CD4-positive, alpha-beta T cell treated with Interleukin-6 for 4 hours (primary cell): ENCODE measurements around the gene CIPC.

ENCODE experiments used
- DNase-seq: peaks from one replicate; pipeline ENCODE4 v3.0.0-alpha.2; 2020; ENCODE audit warnings: mixed read lengths

The CIPC gene

DNA sequence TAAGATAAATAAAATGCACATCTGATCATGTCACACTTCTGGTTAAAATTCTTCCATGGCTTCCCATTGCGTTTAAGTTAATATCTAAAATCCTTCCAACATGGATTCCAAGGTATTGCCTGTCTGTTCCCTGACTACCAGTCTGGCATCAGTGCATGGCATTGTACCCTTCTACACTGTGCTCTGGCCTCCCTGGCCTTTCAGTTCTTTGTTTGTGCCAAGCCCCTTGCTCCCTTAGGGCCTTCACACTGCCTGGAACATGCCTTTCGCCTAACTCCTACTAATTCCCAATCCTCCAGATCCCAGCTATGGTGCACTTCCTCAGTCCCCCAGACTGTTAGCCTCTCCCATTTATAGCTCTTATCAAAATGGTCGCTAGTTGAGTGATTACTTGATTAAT lies 6.3 kb downstream of the CIPC start:
- no peak for DNase-seq

DNA sequence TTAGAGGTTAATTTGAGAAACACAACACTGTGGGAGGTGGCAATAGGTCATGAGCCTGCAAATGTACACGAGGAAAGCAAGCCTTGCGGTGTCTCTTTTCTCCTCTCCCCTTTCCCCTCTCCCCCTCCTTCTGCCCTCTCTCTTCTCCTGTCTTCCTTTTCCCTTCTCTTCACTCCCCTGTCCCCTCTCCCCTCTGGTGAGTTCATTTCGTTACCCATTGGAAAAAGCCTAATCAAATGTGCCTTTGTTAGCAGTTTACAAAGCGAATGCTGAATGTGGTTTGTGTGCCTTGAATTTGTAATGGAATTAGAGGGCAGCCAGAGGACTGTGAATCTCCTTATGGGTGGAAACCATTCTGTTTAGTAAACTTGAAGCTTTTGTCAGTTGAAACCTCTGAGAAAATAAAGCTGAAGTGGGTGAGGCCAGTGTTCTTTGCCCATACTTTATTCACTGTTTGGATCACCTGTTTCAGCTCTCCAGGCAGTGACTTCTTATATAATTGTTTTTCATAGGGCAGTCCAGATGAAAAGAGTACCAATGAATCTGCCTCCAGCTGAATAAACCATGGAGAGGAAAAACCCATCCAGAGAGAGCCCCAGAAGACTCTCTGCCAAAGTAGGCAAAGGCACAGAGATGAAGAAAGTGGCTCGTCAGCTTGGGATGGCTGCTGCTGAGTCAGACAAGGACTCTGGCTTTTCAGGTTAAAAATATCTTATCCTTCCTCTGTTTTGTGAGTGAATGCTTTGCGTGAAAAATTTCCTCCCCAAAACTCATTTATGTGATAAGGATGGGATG lies 7.3 kb downstream of the CIPC start:
- no peak for DNase-seq

DNA sequence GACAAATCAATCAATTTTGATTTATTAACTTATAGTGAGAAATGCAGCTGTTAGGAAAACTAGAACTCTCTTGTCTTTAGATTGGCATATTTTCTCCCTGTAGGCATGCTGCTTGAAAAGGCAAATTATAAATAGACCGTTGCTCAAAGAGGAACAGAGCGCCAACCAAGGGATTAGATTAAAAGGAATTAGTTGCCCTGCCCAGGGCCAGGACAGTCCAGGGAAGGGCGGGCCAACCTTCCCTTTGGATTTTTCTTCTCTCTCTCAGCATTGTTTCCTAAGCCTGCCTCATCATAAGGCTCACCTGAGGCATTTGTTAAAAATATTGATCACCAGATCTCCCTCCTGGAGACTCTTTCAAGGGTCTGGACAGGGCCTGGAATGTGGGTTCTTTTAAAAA lies 8.6 kb downstream of the CIPC start:
- no peak for DNase-seq

DNA sequence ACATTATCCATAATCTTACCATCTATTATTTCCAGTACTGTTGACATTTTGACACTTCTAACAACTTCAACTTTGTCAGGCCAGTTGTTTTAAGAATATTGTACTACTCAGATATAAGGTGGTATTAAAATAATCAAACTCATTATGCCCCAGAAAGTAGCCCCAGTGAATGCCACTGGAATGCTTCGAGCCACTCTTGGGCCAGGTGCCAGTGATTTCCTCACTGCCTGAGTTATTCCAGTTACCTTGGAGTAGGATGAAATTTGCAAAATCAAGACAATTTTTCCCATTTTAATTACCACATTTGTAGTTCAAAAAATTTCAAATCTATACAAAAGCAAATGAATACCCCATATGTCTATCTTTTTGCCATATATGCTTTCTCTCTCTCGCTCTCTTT lies 9.2 kb downstream of the CIPC start:
- no peak for DNase-seq

DNA sequence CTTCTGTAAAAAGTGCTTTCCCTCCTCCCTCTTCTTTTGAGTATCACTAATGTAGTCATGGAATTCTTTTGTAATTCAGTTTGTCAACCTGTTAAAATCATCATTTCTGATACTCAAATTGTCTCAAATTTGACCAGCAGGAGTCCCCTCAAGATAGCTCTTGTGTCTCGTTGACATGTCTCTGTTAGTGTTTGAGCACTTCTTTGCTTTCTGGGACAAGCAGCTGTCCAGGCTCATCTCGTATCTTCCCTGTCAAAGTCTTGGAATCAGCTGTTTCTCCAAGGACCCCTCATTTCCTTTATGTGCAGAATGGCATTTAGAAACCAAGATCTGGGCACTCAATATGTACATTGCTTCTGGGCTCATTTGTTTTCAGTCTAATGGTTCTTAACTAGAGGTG lies 10.7 kb downstream of the CIPC start:
- DNase-seq = no peak

DNA sequence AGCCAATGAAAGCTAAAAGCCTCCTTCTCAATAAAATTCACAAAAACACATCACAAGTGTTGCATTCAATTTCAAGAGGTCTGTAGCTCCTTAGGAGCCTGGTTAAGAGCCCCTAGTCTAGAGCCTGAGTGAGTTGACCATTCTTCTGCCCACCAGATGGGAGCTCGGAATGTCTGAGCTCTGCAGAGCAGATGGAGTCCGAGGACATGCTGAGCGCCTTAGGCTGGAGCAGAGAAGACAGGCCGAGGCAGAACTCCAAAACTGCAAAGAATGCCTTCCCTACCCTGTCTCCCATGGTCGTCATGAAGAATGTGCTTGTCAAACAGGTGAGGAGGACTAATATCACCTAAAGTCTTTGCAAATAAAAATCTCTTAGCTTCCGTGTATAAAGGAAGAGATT lies 11.6 kb downstream of the CIPC start:
- DNase-seq = no peak

DNA sequence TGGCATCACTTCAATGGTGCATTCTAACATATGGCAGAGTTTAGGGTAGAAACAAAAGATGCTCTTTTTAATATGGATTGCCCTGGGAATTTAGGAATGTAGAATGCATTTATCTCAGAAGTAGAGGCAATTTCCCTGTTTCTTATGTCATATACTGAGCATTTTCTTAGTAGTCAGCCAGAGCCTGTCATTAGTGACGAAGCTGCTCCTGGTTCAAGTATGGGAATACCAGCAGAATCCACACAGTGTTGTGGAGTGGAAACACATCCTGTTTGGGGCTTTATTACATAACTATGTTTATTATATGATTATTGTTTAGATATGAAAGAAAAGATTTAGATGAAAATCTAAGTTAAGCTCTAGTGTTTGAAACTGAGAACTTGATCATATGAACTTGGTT lies 12.2 kb downstream of the CIPC start:
- DNase-seq = no peak

DNA sequence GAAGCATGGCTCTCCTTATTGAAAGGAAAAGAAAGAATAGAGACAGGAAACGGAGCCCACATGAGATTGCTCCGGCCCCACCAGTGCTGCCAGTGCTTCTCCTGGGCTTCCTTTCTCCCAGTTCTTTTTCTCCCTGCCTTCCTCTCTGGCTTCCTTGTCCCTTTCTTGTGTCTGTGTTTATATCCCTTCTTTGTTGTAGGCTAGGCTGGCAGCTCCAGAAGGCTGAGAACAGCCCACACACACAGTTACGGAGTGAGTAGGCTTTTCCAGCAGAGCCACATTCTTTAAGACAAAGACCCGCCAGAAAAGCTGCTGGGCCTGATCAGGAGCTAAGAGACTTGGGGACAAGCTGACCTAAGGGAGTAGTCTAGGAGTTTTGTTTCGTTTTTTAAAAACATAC lies 13.0 kb downstream of the CIPC start:
- no peak for DNase-seq

DNA sequence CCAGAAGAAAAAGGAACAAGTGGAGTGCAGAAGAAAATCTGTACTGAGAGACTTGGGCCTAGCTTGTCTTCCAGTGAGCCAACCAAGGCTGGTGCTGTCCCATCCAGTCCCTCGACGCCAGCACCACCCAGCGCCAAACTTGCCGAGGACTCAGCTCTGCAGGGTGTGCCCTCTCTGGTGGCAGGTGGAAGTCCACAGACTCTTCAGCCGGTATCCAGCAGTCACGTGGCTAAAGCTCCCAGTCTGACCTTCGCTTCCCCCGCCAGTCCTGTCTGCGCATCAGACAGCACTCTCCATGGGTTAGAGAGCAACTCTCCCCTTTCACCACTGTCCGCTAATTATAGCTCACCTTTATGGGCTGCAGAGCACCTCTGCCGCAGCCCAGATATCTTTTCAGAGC lies 15.6 kb downstream of the CIPC start:
- DNase-seq = no peak

DNA sequence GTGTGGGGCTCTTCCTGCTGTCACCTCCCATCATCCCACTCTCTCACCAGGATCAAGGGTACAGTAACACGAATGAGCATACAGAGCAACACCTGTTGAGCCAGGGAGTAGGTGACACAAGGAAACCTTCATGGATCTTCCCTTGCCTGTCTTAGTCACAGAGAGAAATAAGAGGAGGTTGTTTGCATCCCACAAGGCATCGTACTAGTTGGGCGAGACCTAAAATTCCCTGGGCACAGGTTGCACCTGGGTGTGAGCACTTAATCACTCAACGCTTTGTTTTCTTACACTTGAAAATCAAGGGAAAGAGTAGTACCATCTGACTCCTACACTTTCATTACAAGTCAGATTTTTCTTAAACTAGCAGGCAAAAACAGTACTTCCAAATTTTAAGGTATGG lies 16.6 kb downstream of the CIPC start:
- no peak for DNase-seq

DNA sequence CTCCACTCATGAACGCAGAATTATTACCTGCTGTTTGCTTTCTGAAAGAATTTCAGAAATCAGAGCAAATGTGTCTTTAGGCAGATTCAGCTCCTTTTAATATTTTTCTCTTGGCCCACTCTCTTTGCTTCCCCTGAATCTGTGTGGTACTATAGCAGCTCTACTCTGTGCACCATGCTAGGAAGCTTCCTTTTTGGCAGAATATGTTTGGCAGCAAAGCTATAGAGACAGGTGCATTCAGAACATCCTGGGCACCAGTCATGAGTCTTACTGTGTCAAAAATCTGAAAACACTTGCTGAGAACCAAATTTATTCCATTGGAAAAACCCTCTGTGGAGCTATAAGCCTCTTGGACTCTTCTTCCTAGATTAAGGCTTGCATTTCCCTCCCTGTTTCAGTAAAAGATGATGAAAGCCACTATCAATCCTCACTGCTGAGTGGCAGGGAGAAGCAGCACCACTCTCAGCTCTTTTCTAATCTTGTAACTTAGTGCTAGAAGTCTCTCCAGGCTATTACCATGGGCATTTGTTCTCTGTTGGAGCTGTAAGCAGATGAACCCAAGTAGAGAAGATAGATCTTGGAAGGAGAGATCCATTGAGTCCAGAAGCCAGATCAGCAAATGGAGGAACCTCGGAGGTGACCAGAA lies 18.2 kb downstream of the CIPC start:
- DNase-seq = no peak

DNA sequence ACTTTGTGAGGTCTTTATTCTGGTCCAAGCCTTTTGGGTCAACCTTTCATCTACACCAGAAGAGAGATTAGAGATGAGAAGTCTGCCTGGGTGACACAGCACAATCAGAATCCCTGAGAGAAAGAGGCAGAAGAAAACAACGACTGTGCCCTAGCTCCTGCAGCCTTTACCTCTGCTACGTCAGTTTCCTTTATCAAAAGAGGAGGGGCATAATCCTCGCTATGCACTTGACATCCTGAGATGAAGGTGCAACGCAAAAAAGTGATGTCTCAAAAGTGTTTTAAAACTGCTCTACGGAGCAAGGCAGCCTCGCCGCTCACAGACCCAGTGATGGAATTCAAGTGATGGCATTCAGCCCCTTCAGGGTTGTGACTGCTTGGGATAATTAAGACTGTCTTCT lies 21.8 kb downstream of the CIPC start:
- DNase-seq = peak; percentile 35

DNA sequence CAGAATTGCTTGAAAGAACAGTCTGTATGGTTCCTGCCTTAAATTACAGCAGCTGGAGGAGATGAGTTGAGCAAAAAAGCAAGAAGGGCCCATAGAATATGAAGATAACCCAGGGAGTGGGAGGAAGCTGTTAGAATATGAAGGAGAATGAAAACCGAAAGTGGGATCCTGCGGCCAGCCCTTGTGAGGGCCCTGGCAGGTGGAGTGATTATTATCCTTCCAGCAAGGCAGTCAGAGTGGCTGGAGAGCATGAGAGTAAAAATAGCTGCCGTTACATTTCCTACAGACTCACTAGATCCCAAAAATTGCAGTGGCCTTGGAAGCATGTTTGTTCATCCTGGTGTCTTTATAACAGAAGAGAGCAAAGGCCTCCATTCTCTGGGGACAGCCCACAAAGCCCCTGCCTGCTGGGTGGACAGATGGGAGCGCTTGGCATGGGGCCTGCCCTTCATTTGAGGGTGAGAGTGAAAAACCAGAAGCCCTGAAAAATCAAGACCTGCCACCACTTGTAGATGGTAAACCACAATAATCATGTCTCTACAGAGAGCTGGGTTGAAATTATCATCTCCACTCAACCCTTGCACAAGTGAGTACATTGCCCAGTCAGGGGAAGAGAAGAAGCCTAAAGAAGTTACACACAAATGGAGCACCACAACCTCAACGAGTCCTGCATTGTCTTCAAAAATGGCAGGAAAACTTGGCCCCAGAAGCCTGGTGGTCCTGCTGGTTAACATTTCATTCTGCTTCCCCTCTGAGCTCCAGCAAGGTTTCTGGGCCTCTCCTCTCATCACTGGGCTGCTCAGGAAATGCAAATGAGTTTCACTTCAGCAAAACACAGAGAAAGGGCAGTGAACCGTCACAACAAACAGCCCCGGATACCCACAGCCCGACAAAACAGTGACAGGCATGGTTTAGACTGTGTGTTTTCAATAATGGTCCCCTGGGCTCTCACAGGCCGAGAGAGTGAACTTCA lies 23.0 kb downstream of the CIPC start:
- DNase-seq = peak; percentile 65

DNA sequence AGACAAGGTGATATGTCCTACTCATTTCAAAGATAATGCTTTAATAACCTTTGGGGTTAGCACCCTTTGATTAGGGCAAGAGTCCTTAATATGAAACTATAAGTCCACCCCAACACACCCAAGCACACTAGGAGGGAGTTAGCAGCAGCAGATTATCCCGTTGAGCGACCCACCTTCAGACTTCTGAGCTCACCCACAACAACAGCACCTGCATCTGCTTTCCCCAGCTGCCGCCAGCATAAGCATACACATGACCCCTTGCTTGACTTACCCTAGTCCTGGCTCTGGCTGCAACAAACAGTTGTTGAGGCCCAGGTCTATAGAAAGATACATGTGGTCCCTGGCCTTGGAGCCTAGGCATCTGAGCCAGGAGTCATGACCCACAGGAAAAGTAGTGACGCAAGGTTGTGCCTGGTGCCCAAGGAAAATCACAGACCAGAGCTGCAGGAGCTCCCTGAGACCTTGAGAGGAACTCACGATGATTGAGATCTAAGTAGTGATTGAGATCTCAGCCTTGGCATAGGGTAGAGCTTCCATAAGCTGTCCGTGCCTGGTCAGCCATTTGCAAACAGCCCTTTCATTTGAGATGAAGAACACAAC lies 24.6 kb downstream of the CIPC start:
- no peak for DNase-seq

DNA sequence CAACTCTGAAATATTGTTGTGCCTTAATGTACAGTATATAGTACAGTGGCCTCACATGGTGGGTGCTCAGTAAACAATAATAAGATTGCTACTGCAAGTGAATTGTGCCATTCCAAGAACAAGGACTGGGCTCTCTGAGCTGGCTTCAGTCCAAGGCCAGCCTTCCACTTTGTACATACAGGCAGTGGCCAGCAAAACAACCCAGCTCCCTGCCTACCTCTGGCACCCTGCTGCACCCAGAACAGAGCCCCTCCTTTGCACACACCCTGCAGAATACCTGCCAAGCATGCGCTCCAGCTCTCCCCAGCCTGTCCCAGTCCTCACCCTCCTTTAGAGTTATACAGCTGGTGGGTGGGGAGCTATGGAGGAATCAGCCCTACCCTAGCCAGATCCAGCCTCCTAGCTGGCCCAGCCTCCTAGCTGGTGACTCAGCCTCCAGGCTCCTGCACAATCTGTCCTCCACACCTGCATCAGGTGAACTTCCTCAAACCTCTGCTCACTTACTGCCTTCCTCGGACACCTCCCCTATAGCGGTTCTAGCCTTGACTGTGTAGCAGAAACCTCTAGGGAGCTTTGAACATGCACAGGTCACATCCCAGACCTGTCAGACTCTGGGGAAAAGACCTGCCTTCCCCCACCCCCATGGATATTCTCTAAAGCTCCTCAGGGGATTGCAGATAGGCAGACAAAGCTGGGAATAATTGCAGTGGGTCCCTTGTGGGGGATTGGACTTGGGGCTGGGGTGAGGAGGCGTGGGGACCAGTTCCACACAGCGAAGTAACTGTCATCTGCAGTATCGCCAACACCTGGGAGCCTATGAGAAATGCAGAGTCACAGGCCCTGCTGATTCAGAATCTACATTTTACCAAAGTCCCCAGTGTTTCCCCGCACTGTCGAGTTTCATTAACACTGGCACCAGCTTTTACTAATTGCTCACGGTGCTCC lies 25.6 kb downstream of the CIPC start:
- DNase-seq = peak; percentile 38

DNA sequence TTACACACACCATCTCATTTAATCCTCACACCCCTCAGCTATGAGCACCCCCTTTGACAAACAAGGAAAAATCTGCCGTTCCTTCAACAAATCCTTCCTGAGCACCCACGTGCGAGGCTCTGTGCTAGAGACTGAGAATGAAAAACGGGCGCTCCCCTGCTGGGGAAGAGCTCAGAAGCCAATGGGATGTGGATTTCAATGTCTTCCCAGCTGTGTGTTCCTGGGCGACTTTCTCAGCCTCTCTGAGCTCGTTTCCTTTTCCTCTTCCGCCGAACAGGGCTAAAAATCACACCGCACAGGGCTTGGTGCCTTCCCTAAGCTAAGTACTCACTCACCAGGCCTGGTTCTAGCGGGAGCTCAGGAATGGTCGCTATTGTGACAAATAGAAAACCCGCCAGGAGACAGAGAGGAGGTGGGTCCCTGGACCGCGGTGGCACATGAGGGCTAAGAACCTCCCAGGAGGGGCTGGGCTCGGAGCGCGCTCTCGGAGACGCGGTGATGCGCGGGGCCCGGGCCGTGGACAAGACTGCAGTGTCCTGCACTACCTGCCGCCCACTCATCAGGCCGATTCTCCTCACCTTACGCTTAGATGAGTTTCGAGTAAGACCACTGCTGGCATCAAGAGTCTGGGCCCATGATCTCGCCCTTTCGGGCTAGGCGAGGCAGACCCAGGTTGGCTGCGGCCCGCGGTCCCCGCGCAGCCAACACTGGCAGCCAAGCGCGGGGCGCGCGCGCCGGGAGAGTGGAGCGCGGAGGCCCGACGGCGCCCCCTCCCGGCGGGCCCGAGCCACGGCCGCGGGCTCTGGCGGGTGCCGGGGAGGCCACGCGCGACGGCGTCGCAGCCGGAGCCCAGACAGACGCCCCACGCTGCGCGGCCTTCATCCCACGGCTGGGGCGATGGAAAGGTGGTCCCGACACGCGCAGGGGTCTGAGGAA lies 26.6 kb downstream of the CIPC start:
- peak; percentile 74 for DNase-seq

DNA sequence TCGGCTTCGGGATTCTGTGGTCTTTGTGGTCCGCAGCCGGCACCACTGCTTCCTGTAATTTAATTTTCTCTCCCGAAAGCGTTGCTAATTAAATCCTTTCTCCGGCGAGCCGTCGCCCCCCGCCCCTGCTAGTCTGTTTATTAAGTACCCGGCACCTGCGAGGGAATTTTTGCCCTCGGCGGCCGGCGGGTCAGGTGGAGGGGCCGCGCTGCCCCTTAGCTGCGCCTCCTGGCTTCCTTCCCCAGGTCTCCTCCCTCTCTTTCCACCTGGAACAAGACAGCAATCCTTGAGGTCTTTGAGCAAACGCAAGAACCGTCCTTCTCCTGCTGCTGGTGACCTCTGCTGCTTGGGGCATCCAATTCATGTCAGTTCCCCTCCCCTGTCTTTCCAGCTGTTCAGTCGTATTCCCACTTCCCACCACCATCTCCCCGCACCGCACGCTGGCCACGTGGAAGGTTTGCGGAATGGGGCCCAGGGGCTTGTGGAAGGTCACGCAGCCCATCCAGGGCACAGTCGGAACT lies 27.3 kb downstream of the CIPC start:
- no peak for DNase-seq

DNA sequence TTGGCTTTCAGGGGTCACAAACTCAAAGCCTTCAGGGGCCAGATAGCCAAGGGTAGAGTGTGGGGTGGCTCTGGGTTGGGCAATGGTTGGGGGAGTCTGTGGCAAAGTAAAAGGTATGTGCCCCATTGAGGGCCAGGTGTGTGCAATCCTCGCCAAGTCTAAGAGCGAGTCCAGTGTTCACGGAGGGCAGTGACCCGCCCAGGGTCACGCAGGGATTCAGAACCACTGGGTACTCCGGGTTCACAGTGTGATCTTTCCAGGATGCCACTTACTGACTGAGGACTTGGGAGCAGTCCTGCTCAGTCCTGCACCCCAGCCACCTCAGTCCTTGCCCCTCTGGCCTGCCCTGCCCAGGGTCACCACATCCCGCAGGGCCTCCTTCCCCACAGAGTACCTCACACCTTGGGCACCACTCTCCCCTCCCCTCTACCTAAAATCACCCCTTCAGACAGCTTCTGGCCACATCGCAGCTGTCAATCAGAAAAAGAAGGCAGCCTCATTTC lies 27.8 kb downstream of the CIPC start:
- no peak for DNase-seq

DNA sequence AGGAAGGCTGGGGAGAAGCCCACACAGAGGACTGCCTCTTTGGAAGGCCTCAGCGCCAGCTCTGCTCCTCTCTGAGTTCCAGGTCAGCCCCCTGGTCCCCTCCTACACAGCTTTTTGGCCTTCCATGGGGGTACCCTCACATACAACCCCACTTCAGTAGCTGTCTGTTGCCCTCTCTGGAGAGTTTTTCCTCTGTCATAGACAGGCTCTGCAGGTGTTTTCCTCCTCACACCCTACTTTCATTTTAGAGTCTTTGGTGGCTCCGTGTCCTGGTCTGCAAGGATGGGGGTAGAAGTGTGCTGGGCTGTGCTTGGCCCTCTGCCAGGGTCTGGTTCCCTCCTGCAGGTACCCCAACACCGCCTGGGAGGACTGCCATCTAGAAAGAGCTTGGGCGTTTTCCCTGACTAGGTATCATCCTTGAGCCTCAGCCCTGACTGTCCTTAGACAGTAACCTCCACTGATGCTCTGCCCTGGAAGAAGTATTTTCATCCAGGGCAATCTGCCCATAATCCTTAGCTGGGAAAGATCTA lies 28.5 kb downstream of the CIPC start:
- no peak for DNase-seq

DNA sequence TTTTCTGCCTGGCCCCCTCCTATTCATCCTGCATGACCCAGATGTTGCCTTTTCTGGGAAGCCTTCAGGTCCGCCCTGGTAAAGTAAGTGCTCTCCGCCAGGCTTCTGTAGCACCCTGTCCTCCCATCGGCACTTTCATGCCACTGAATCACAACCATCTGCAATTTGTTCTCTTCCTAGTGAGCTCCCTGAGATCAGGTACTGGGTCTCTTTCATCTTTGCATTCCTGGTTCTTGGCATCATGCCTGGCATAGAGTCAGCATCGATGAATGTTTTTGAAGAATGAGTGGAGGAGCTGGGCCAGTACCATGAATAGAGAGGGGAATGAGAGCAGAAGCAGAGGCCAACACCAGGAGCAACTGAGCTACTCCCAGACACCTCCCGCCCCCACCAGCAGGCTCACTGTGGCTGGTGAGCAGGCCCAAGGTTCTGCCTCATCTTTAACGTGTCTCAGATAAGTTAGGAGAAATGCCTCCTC lies 30.4 kb downstream of the CIPC start:
- DNase-seq = no peak
